Adrenal gland (tissue), 12 donors: ENCODE measurements around the gene SLC25A21. TPM values are rescaled to one million over a fixed set of nuclear protein-coding genes. Genes with fewer than 3 reads are reported as not detected.

ENCODE experiments used
- DNase-seq, 7 donors: peaks; one replicate each; pipeline ENCODE4 v3.0.0-alpha.2; 2019 to 2020
- H3K27ac ChIP-seq, 5 donors: fragments of 200-600 bp; sonication (generic) in 4 of 5; 1 replicate in 3 of 5; 2 replicates in 2 of 5; pipeline versions ENCODE4 v1.5.1 to v1.8.0; 2016 to 2020; ENCODE audit warnings: mild to moderate bottlenecking in 1 of 5
- H3K27me3 ChIP-seq: fragments of 200-600 bp; 2 replicates; pipeline ENCODE4 v1.8.0; 2021
- H3K36me3 ChIP-seq, 2 donors: fragments of 200-600 bp; replicated peaks in 1 of 2; 1 replicate in 1 of 2; 2 replicates in 1 of 2; pipeline versions ENCODE4 v1.5.1 to v1.8.0; 2018 to 2022
- H3K4me1 ChIP-seq, 2 donors: fragments of 200-600 bp; replicated peaks in 1 of 2; 1 replicate in 1 of 2; 2 replicates in 1 of 2; pipeline versions ENCODE4 v1.5.1 to v1.8.0; 2018 to 2021
- H3K4me3 ChIP-seq, 4 donors: fragments of 200-600 bp; sonication (generic) in 3 of 4; one replicate each; pipeline ENCODE4 v1.5.1; 2016 to 2018
- H3K9me3 ChIP-seq, 3 donors: fragments of 200-600 bp; sonication (generic) in 1 of 3; replicated peaks in 1 of 3; 1 replicate in 2 of 3; 2 replicates in 1 of 3; pipeline versions ENCODE4 v1.5.1 to v1.8.0; 2016 to 2021
- CTCF ChIP-seq, 6 experiments: fragments of 450-650 bp in 4 of 6; fragments of 200-600 bp in 2 of 6; sonication (generic) in 1 of 6; IDR thresholded peaks; 1 replicate in 5 of 6; 2 replicates in 1 of 6; pipeline versions ENCODE4 v1.5.1 to v1.8.0; 2016 to 2021; ENCODE audit warnings: antibody characterized with exemption in 6 of 6, mild to moderate bottlenecking in 2 of 6, moderate library complexity in 1 of 6
- POLR2A ChIP-seq, 2 donors: fragments of 450-650 bp; IDR thresholded peaks; one replicate each; pipeline ENCODE4 v1.6.1; 2017; ENCODE audit warnings: antibody characterized with exemption in 2 of 2, mild to moderate bottlenecking in 2 of 2, moderate library complexity in 1 of 2
- WGBS, 4 donors: extraction: QIAGEN DNeasy Blood & Tissue Kit in 2 of 4; methylation state at CpG; one replicate each; pipeline versions ENCODE4 v1.1.5 to v1.1.7; 2013 to 2017; 5-methylcytosine and 5-hydroxymethylcytosine counted together
- intact Hi-C, 2 donors: fragments of 100-400 bp; cut with DNase I; formaldehyde crosslinking; loops; one replicate each; pipeline versions ENCODE4 v1.14.1 to v1.15.0; 2022 to 2023
- polyA plus RNA-seq, 3 donors: library from polyadenylated mRNA; stranded (reverse); fragments of 200-250 nt in 2 of 3; fragments of 350-450 nt in 1 of 3; fragmentation: Illumina TruSeq in 1 of 3; extraction: RNeasy Lipid Tissue Mini Kit (QIAGEN cat#74804) in 1 of 3; gene quantifications; one replicate each; pipeline ENCODE4 v1.2.3, GENCODE V29; 2013 to 2014
- total RNA-seq, 9 donors: library from RNA; depleted of rRNA in 4 of 9; stranded (reverse); fragments of >200 nt in 4 of 9; fragments of 120-200 nt in 1 of 9; fragmentation: NEBNext Ultra II Directional in 1 of 9; extraction: Animal tissue kit (Norgen Biotek cat#: 25700) in 1 of 9; gene quantifications; one replicate each; pipeline versions ENCODE4 v1.1.0 to v1.2.4, GENCODE V29; 2013 to 2023
- donor health status: healthy with polysubstance abuse.
- donor health status: Bipolar disorder and iron deficiency.
- donor health status: DM: yes; HTN: yes; CAD: no.
- donor health status: DM: no; HTN: no; CAD: no.
- donor health status: DM: no; HTN: no; CAD: no.
- donor health status: DM: yes; HTN: yes; CAD: no.

The SLC25A21 gene
- total and polyA plus RNA-seq, 12 donors = 0.14 to 3.8 (median 0.56) TPM

GRCh38 chr14:37035401-37035800, 137.0 kb downstream of the SLC25A21 start:
- Histone ChIP-seq H3K4me3 (no peak overlapping the region), H3K27ac (no peak overlapping the region), H3K36me3 (no peaks in the 10 kb centered on the region), H3K9me3 (no peaks in the 10 kb centered on the region), H3K27me3 (no peaks in the 10 kb centered on the region), H3K4me1 (no peaks in the 10 kb centered on the region)
- DNase-seq = no peak
- TF ChIP-seq POLR2A (IDR thresholded peaks at IDR 0.05) = no peak
- no peak for TF ChIP-seq CTCF (IDR thresholded peaks at IDR 0.05)
- intact Hi-C loops = no loop called here
- 82 to 95% (median 90%) methylated on average over 2 of the region's 2 CpGs for WGBS, 4 donors

DNA sequence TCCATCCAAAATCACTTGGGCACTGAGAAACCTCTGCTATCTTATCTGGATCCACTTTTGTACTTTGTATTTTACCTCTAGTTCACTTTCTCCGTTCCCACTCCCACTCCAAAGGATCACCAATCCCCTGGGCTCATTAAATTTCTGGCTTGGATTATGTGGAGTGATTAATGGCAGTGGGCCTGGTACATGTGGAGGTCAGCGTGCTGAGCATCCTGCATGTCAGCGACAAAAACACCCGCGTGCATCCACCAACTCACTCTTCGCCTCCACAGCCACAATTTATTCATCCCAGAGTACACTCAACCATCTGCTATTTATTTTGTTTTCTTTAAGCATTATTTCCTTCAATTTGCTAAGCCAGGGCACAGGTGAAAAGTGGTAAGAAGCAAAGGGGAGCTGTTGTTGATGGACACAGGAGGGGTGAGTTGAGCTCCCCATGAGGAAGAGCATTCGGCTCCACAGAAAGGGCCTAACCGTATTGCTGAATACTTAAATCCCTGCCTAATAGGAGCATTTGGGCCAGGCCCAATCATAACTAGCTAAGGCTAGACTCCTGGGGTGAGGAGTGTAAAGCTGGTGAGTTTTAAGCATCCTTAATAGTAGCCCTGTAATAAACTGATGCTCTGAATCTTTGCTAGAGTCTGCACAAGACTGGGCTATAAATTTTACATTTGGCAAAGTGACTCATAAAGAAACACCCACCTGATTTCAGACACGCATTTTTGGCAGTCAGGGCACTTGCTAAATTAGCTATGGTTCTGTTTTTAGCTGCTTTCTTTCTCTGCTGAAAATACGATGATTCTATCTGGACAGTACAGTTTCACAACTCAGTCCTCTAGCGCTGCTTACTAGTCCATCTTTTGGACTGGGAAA, 137.8 kb downstream of the SLC25A21 start:
- no peak overlapping the region for H3K27ac ChIP-seq
- TF ChIP-seq CTCF (IDR thresholded peaks at IDR 0.05) (no peak), POLR2A (IDR thresholded peaks at IDR 0.05) (no peak)
- no peaks in the 10 kb centered on the region for H3K4me1 ChIP-seq
- DNase-seq = no peak
- H3K4me3 ChIP-seq = no peak overlapping the region
- H3K27me3 ChIP-seq = no peaks in the 10 kb centered on the region
- 66 to 74% (median 70%) methylated on average over 11 of the region's 11 CpGs for WGBS, 4 donors
- intact Hi-C loops = no loop called here
- no peaks in the 10 kb centered on the region for H3K9me3 ChIP-seq
- no peaks in the 10 kb centered on the region for H3K36me3 ChIP-seq

DNA sequence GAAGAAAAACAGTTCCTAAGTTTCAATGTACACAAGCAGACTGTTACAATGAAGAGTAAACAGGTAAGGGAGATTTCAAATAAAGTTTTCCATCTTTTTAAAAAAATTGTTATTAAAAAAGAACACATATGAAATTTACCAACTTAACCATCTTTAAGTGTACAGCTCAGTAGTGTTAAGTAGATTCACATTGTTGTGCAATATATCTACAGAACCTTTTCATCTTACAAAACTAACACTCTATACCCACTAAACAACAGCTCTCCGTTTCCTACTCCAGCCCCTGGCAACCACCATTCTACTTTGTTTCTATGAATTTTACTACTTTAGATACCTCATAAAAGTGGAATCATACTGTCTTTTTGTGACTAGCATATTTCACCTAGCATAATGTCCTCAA, 139.5 kb downstream of the SLC25A21 start:
- Histone ChIP-seq H3K27ac (no peak overlapping the region), H3K36me3 (no peaks in the 10 kb centered on the region), H3K9me3 (no peaks in the 10 kb centered on the region), H3K4me3 (no peak overlapping the region), H3K4me1 (no peaks in the 10 kb centered on the region), H3K27me3 (no peaks in the 10 kb centered on the region)
- 86 to 94% (median 92%) methylated on average over 1 of the region's 1 CpG for whole genome bisulfite sequencing, 4 donors
- no peak for DNase-seq
- intact Hi-C loops = no loop called here
- no peak for TF ChIP-seq POLR2A (IDR thresholded peaks at IDR 0.05)
- TF ChIP-seq CTCF (IDR thresholded peaks at IDR 0.05) = no peak

GRCh38 chr14:37027188-37027824, 145.1 kb downstream of the SLC25A21 start:
- Histone ChIP-seq H3K9me3 (no peaks in the 10 kb centered on the region), H3K36me3 (no peaks in the 10 kb centered on the region), H3K4me3 (no peak overlapping the region), H3K27me3 (no peaks in the 10 kb centered on the region), H3K27ac (no peak overlapping the region), H3K4me1 (no peaks in the 10 kb centered on the region)
- TF ChIP-seq CTCF (IDR thresholded peaks at IDR 0.05) (no peak), POLR2A (IDR thresholded peaks at IDR 0.05) (no peak)
- intact Hi-C loops = no loop called here
- no peak for DNase-seq
- 44 to 55% (median 52%) methylated on average over 4 of the region's 4 CpGs for WGBS, 4 donors
